Activated naive CD4-positive, alpha-beta T cell treated with anti-CD3 and anti-CD28 coated beads, Interleukin-2, amount 50 U/mL, for 16 hours (primary cell): ENCODE results near the gene RPS6KB1.
"Not testable (repeated sequence)": the region's sequence is repeated elsewhere in the genome, so short reads cannot be mapped to it uniquely, and the experiment has no call there.

Experiments
- DNase-seq: peaks from one replicate; pipeline ENCODE4 v3.0.0-alpha.2; 2020

The RPS6KB1 gene

DNA sequence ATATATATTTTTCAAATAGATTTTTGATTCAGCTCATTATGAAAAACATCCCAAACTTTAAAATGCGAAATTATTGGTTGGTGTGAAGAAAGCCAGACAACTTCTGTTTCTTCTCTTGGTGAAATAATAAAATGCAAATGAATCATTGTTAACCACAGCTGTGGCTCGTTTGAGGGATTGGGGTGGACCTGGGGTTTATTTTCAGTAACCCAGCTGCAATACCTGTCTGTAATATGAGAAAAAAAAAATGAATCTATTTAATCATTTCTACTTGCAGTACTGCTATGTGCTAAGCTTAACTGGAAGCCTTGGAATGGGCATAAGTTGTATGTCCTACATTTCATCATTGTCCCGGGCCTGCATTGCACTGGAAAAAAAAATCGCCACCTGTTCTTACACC is 54.4 kb downstream of the RPS6KB1 start:
- DNase-seq = not testable (repeated sequence)

DNA sequence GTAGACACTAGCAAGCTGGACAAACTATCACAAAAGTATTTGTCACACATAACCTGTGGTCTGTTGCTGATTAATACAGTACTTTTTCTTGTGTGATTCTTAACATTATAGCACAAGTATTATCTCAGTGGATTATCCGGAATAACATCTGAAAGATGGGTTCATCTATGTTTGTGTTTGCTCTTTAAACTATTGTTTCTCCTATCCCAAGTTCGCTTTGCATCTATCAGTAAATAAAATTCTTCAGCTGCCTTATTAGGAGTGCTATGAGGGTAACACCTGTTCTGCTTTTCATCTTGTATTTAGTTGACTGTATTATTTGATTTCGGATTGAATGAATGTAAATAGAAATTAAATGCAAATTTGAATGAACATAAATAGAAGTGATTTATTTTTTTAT is 57.1 kb downstream of the RPS6KB1 start:
- DNase-seq = no peak

GRCh38 chr17:59954856-59955255 is 61.9 kb downstream of the RPS6KB1 start:
- DNase-seq = no peak

DNA sequence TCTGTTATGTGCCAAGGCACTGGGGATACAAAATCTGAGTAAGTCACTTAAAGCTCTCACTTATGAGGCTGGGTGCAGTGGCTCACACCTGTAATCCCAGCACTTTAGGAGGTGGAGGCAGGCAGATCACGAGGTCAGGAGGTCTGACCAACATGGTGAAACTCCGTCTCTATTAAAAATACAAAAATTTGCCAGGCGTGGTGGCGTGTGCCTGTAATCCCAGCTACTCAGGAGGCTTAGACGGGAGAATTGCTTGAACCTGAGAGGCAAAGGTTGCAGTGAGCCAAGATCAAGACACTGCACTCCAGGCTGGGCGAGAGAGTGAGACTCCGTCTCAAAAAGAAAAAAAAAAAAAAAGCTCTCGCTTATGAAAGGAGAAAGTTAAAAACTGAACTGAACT is 66.7 kb downstream of the RPS6KB1 start:
- not testable (repeated sequence) for DNase-seq

GRCh38 chr17:59962739-59963318 is 69.9 kb downstream of the RPS6KB1 start:
- no peak for DNase-seq

DNA sequence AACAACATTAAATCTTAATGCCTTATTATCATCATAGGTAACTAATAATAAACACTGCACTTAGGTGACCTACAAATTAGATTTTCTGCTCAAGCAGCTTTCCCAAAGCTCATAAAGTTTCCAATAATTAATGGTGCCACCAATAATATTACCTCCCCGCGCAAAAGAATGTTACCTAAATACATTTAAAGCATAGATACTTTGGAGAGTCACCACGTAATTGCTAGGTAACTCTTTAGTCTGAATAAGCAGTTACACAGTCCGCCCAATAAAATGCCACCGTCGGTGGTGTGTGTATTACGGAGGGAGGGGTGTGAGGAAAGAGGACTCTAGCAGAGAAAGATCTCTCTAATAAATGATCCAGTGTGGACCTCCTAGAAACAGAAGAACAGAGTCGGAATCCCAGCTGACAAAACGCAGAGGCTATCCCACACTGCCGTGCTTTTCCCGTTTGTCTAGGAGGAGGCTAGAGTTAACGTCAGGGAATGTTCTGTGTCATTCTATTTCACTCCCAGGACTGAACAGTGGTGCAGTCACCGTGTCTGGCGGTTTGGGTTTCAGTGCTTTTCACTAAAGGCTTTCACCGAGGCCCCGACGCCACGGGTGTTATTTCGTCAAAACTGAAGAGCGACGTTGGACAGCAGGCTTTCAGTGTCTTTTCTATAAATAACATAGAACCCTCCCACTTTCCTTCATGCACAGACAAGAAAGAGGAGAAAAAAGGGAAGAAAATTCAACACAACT is 71.0 kb downstream of the RPS6KB1 start:
- DNase-seq = peak; percentile 53

- peak; percentile 95 for DNase-seq
Observed at GRCh38 chr17:59964482-59965328, 71.8 kb downstream of the RPS6KB1 start, which contains the start of gene RNFT1. RNFT1 (minus strand) TSS chr17:59964740; CDS start chr17:59964663, 77 bp downstream.

DNA sequence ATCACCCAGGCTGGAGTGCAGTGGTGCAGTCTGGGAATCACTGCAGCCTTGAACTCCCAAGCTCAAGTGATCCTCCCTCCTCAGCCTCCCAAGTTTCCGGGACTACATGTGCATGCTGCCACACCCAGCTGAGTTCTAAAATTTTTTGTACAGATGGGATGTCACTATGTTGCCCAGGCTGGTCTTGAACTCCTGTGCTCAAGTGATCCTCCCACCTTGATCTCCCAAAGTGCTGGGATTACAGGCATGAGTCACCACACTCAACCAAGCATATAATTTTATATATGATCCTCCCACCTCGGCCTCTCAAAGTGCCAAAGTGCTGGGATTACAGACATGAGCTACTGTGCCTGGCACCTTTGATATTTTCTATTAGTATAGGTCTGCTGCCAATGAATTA is 78.8 kb downstream of the RPS6KB1 start:
- DNase-seq = not testable (repeated sequence)

DNA sequence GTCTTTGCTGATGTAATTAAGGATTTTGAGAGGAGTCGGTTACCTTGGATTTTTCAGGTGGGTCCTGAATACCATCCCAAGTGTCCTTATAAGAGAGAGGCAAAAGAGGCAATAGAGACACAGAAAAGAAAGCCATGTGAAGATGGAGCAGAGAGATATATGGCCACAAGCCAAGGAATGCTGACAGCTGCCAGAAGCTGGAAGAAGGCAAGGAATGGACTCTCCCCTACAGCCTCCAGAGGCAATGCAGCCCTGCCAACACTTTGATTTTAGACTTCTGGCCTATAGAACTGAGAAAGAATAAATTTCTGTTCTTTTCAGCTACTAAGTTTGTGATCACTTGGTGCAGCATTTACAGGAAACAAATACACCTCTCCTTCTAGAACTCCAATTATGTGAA is 79.9 kb downstream of the RPS6KB1 start:
- no peak for DNase-seq

- not testable (repeated sequence) for DNase-seq
Observed at GRCh38 chr17:59973483-59973882, 80.6 kb downstream of the RPS6KB1 start.

- not testable (repeated sequence) for DNase-seq
Observed at GRCh38 chr17:59975166-59975565, 82.2 kb downstream of the RPS6KB1 start.

DNA sequence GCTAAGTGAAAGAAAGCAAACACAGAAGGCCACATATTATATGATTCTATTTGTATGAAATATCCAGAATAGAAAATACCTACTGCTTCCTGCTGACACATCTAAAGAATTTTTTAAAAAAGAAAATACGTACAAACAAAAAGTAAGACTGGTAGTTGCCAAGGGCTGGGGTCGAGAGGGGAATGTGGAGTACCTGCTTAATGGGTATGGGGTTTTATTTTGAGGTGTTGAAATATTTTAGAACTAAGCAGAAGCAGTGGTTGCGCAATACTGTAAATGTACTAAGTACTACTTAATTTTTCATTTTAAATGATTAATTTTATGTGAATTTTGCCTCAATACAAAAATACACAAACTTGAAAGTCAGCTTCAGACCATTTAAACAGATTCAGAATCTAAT is 103.7 kb downstream of the RPS6KB1 start:
- not testable (repeated sequence) for DNase-seq
